CD4-positive, alpha-beta T cell (primary cell): ENCODE results near the gene GRHPR. TPM values are rescaled to one million over a fixed set of nuclear protein-coding genes. Genes with fewer than 3 reads are reported as not detected.
A peak's percentile ranks its signal among the peaks of the same experiment; 100 is the strongest.
"Not testable (repeated sequence)": the region's sequence is repeated elsewhere in the genome, so short reads cannot be mapped to it uniquely, and the experiment has no call there.

Source experiments
- ATAC-seq: fragments of 200-7000 bp; cut with Tn5 transposase; one replicate; pipeline ENCODE4 v1.10.0; 2022; ENCODE audit warnings: mild to moderate bottlenecking; ENCODE audit not compliant: poor library complexity
- CTCF ChIA-PET: fragments of 350-600 bp; sonication (Branson Sonifier 250); formaldehyde crosslinking; loops from one replicate; lab custom pipeline; 2021; ENCODE audit warnings: antibody characterized with exemption, inconsistent platforms; lab: Charles Lee
- POLR2A ChIA-PET: fragments of 350-600 bp; sonication (Branson Sonifier 250); formaldehyde crosslinking; loops from one replicate; lab custom pipeline; 2021; ENCODE audit warnings: antibody characterized with exemption, inconsistent platforms; lab: Charles Lee
- DNase-seq, 14 experiments: peaks; one replicate each; pipeline ENCODE4 v3.0.0-alpha.2; 2013 to 2020; ENCODE audit warnings: mixed read lengths in 2 of 14
- H3K27ac ChIP-seq, 2 donors: one replicate each; pipeline versions ENCODE4 v1.5.1 to v1.7.0; 2013; ENCODE audit warnings: low read length in 2 of 2, low read depth in 1 of 2, mild to moderate bottlenecking in 1 of 2
- H3K27me3 ChIP-seq, 2 experiments: 1 replicate in 1 of 2; 2 replicates in 1 of 2; pipeline versions ENCODE4 v1.6.1 to v1.7.0; 2013; ENCODE audit warnings: low read length in 2 of 2, control low read depth in 1 of 2, mild to moderate bottlenecking in 1 of 2, moderate library complexity in 1 of 2; ENCODE audit not compliant: insufficient read depth in 2 of 2, control insufficient read depth in 1 of 2
- H3K36me3 ChIP-seq: one replicate; pipeline ENCODE4 v1.6.1; 2013; ENCODE audit warnings: low read length, control low read depth; ENCODE audit not compliant: insufficient read depth
- H3K4me1 ChIP-seq: one replicate; pipeline ENCODE4 v1.6.1; 2013; ENCODE audit warnings: low read length, control low read depth; ENCODE audit not compliant: insufficient read depth
- H3K4me3 ChIP-seq: one replicate; pipeline ENCODE4 v1.5.1; 2013; ENCODE audit warnings: mild to moderate bottlenecking, low read length, moderate library complexity
- H3K9me3 ChIP-seq, 2 experiments: 1 replicate in 1 of 2; 2 replicates in 1 of 2; pipeline versions ENCODE4 v1.6.1 to v1.7.0; 2013; ENCODE audit warnings: low read length in 2 of 2, mild to moderate bottlenecking in 2 of 2, control low read depth in 1 of 2, moderate library complexity in 1 of 2; ENCODE audit not compliant: control insufficient read depth in 1 of 2, insufficient read depth in 1 of 2
- H3K27ac Mint-ChIP-seq: one replicate; pipeline ENCODE4 v1.8.0; 2020; ENCODE audit warnings: mixed read lengths
- H3K27me3 Mint-ChIP-seq: one replicate; pipeline ENCODE4 v1.8.0; 2021; ENCODE audit warnings: mixed read lengths
- H3K36me3 Mint-ChIP-seq: one replicate; pipeline ENCODE4 v1.8.0; 2021; ENCODE audit warnings: low read depth, mixed read lengths
- H3K4me1 Mint-ChIP-seq: one replicate; pipeline ENCODE4 v1.8.0; 2021; ENCODE audit warnings: low read depth, mixed read lengths
- H3K4me3 Mint-ChIP-seq: one replicate; pipeline ENCODE4 v1.8.0; 2020; ENCODE audit warnings: mild to moderate bottlenecking, mixed read lengths
- H3K9me3 Mint-ChIP-seq: one replicate; pipeline ENCODE4 v1.8.0; 2020; ENCODE audit warnings: mixed read lengths
- intact Hi-C, 2 experiments: fragments of 100-400 bp; cut with DNase I in 1 of 2; cut with micrococcal nuclease in 1 of 2; formaldehyde crosslinking; loops; one replicate each; pipeline versions ENCODE4 v1.15.1 to v1.9.0; 2023 to 2025; cut with DNase I, micrococcal nuclease
- total RNA-seq, 174 experiments: library from RNA in 2 of 174; stranded (reverse) in 2 of 174; gene quantifications; one replicate each; pipeline ENCODE4 v1.2.3 and lab custom pipeline; 2021 to 2026
- TF ChIP-seq, protein P1 (sequence below): fragments of 200-600 bp; IDR thresholded peaks from one replicate; pipeline ENCODE4 v1.8.0; 2022; ENCODE audit warnings: antibody characterized with exemption, mild to moderate bottlenecking

GRHPR gene
- total RNA-seq, 2 experiments from 2014 or later: 29.0 to 29.6 TPM

DNA sequence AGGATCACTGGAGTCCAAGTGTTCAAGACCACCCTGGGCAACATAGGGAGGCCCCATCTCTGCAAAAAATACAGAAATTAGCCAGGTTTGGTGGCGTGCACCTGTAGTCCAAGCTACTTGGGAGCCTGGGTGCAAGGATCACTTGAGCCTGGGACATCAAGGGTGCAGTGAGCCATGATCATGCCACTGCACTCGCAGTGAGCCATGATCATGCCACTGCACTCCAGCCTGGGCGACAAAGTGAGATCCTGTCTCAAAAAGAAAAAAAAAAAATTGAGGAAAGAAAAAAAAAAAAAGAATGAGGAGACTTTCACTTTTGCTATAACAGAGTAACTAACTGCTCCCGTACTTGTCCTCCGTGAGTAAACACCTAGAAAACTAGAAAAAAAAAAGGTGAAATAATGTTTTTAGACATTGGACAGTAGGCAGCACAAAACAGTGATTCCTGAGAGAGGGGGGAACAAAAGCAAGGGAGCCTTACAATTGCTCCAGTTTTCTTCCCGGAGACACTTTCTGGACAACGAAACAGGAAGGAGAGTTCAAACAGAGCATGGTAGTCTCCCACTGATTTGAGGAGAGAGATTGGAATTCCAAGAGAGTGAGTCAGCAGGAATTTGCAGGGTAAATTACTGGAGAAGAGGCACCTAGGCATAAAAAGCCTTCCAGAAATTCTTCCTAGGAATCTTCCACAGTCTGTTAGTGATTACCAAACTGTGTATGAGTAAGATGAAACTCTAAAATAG, 49.6 kb downstream of the GRHPR start:
- intact Hi-C loops: no loop called here
- no peak for ATAC-seq

DNA sequence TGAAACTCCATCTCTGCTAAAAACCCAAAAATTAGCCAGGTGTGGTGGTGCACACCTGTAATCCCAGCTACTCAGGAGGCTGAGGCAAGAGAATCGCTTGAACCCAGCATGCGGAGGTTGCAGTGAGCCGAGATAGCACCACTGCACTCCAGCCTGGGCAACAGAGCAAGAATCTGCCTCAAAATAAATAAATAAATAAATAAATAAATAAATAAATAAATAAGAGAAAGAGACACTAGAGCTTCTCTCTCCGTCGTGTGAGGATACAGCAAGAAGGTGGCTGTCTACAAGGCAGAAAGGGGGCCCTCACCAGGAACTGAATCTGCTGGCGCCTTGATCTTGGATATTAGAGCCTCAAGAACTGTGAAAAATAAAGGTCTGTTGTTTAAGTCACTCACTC, 51.5 kb downstream of the GRHPR start:
- ATAC-seq, H3K27ac ChIP-seq, H3K9me3 Mint-ChIP-seq, H3K27ac Mint-ChIP-seq, intact Hi-C loops, H3K4me3 Mint-ChIP-seq, DNase-seq, H3K9me3 ChIP-seq, H3K4me1 ChIP-seq, H3K36me3 Mint-ChIP-seq, H3K4me3 ChIP-seq, H3K36me3 ChIP-seq, H3K27me3 ChIP-seq, CTCF ChIA-PET, POLR2A ChIA-PET, H3K4me1 Mint-ChIP-seq: not testable (repeated sequence)
- peaks cover 26% of the 10 kb centered on the region for H3K27me3 Mint-ChIP-seq

More for the DNA sequence above, 49.6 kb downstream of the GRHPR start:
- peaks cover 8% of the 10 kb centered on the region for H3K27me3 Mint-ChIP-seq
- H3K4me3 Mint-ChIP-seq: peak overlapping the region; percentile 43
- Histone ChIP-seq H3K27ac (no peak overlapping the region), H3K9me3 (no peaks in the 10 kb centered on the region), H3K4me3 (peak overlapping the region; percentile 35), H3K36me3 (no peaks in the 10 kb centered on the region), H3K4me1 (peaks cover 4% of the 10 kb centered on the region), H3K27me3 (no peaks in the 10 kb centered on the region)
- no peaks in the 10 kb centered on the region for H3K9me3 Mint-ChIP-seq
- TF ChIP-seq, protein P1, sequence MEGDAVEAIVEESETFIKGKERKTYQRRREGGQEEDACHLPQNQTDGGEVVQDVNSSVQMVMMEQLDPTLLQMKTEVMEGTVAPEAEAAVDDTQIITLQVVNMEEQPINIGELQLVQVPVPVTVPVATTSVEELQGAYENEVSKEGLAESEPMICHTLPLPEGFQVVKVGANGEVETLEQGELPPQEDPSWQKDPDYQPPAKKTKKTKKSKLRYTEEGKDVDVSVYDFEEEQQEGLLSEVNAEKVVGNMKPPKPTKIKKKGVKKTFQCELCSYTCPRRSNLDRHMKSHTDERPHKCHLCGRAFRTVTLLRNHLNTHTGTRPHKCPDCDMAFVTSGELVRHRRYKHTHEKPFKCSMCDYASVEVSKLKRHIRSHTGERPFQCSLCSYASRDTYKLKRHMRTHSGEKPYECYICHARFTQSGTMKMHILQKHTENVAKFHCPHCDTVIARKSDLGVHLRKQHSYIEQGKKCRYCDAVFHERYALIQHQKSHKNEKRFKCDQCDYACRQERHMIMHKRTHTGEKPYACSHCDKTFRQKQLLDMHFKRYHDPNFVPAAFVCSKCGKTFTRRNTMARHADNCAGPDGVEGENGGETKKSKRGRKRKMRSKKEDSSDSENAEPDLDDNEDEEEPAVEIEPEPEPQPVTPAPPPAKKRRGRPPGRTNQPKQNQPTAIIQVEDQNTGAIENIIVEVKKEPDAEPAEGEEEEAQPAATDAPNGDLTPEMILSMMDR: no peak
- H3K4me1 Mint-ChIP-seq: peaks cover 4% of the 10 kb centered on the region
- ChIA-PET CTCF (no interaction called here), POLR2A (interaction anchor here (0.6 kb wide), 1 partner anchor 13 kb away, joined by 3 read pairs; the partner anchor contains the start of gene POLR1E)
- no peak overlapping the region for H3K27ac Mint-ChIP-seq
- no peak for DNase-seq
- no peaks in the 10 kb centered on the region for H3K36me3 Mint-ChIP-seq

DNA sequence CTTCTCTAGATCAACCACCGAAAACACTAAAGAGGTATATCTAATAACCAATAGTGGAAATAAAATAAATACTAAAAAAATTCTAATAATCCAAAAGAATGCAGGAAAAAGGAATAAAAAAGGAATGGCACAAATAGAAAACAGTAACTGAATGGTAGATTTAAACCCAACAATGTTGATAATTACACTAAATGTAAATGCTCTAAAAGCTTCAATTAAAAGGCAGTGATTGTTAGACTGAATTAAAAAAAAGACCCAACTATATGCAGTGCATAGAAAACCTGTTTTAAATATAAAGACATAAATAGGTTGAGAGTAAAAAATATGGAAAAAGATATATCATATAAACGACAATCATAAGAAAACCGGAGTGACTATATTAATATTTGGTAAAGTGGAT, 51.9 kb downstream of the GRHPR start:
- no peak overlapping the region for H3K4me3 ChIP-seq
- TF ChIP-seq, protein P1: no peak
- H3K27ac ChIP-seq: no peak overlapping the region
- ChIA-PET CTCF (no interaction called here), POLR2A (no interaction called here)
- no peaks in the 10 kb centered on the region for H3K36me3 Mint-ChIP-seq
- intact Hi-C loops: no loop called here
- DNase-seq (no peak), ATAC-seq (no peak)
- H3K9me3 Mint-ChIP-seq: no peaks in the 10 kb centered on the region
- peaks cover 4% of the 10 kb centered on the region for H3K4me1 ChIP-seq
- peaks cover 31% of the 10 kb centered on the region for H3K27me3 Mint-ChIP-seq
- peaks cover 4% of the 10 kb centered on the region for H3K4me1 Mint-ChIP-seq
- H3K4me3 Mint-ChIP-seq: no peak overlapping the region
- no peaks in the 10 kb centered on the region for H3K36me3 ChIP-seq
- no peaks in the 10 kb centered on the region for H3K27me3 ChIP-seq
- no peaks in the 10 kb centered on the region for H3K9me3 ChIP-seq
- no peak overlapping the region for H3K27ac Mint-ChIP-seq

DNA sequence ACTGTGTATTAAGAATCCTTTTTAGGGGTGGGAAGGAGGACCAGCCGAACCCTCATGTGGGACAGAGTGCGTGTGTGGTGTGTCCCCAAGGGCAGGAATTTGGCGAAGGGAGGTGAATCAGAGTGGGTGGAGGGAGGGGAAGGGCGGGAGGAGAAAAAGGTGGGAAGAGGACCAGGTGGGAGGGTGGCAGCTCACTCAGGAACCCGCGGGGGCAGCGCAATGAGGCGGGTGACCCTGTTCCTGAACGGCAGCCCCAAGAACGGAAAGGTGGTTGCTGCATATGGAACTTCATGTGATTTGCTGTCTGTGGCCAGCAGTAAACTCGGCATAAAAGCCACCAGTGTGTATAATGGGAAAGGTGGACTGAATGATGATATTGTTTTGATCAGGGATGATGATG, 54.4 kb downstream of the GRHPR start:
- DNase-seq: no peak
- TF ChIP-seq, protein P1: no peak
- H3K9me3 ChIP-seq: no peaks in the 10 kb centered on the region
- no peak for ATAC-seq
- H3K27ac Mint-ChIP-seq: no peak overlapping the region
- peaks cover 4% of the 10 kb centered on the region for H3K4me1 Mint-ChIP-seq
- H3K4me3 ChIP-seq: no peak overlapping the region
- no peaks in the 10 kb centered on the region for H3K36me3 ChIP-seq
- POLR2A ChIA-PET: no interaction called here
- intact Hi-C loops: no loop called here
- H3K27ac ChIP-seq: no peak overlapping the region
- peaks cover 49% of the 10 kb centered on the region for H3K27me3 Mint-ChIP-seq
- H3K4me3 Mint-ChIP-seq: no peak overlapping the region
- CTCF ChIA-PET: no interaction called here
- H3K4me1 ChIP-seq: peaks cover 1% of the 10 kb centered on the region
- no peaks in the 10 kb centered on the region for H3K9me3 Mint-ChIP-seq
- peaks cover 0 to 3% of the 10 kb centered on the region in 2 experiments for H3K27me3 ChIP-seq
- H3K36me3 Mint-ChIP-seq: no peaks in the 10 kb centered on the region

DNA sequence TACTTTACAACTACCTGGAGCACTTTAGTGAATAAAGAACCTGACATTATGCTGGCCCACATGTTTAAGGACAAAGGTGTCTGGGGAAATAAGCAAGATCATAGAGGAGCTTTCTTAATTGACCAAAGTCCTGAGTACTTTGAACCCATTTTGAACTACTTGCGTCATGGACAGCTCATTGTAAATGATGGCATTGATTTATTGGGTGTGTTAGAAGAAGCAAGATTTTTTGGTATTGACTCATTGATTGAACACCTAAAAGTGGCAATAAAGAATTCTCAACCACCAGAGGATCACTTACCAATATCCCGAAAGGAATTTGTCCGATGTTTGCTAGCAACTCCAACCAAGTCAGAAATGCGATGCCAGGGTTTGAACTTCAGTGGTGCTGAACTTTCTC, 54.9 kb downstream of the GRHPR start:
- H3K4me1 Mint-ChIP-seq, H3K4me3 ChIP-seq, H3K36me3 ChIP-seq, H3K36me3 Mint-ChIP-seq, H3K27ac Mint-ChIP-seq, H3K27ac ChIP-seq, CTCF ChIA-PET, intact Hi-C loops, DNase-seq, POLR2A ChIA-PET, H3K4me3 Mint-ChIP-seq, H3K9me3 ChIP-seq, H3K9me3 Mint-ChIP-seq, ATAC-seq, H3K27me3 ChIP-seq, H3K4me1 ChIP-seq: not testable (repeated sequence)
- peaks cover 49% of the 10 kb centered on the region for H3K27me3 Mint-ChIP-seq
